Heart left ventricle (tissue), 13 donors: Measurements from ENCODE around the gene TMEM30B.

Experiments
- POLR2A ChIP-seq, 2 donors: fragments of 450-650 bp; IDR thresholded peaks; one replicate each; pipeline ENCODE4 v1.6.1; 2017; ENCODE audit warnings: antibody characterized with exemption in 2 of 2, mild to moderate bottlenecking in 2 of 2, moderate library complexity in 2 of 2
- TF ChIP-seq, protein P1 (sequence below), 12 donors: fragments of 200-600 bp; sonication (generic) in 4 of 12; IDR thresholded peaks; one replicate each; pipeline versions ENCODE4 v1.5.0 to v1.8.0; 2018 to 2022; ENCODE audit warnings: antibody characterized with exemption in 12 of 12, mild to moderate bottlenecking in 5 of 12
- donor health status: ischemic (EF 13 %, LVEDD 7.1; RV severe dilation, severe dysfunction).
- donor health status: DM: no; HTN: yes; CAD: no.
- donor health status: DM: no; HTN: no; CAD: no.
- donor health status: ischemic (EF 25% LVEDD 6.9; RV normal size, moderate dysfunction).
- donor health status: ischemic (EF 25% LVEDD 5.7; RV mildly dilated, moderate dysfunction).
- donor health status: ischemic (EF 35%, LVEDD 5.7; RV mildly dilated, moderate dysfunction).
- donor health status: nonischemic (EF 11% LVEDD 7.7; RV severe dilation, severe dysfunction).
- donor health status: DM: yes; HTN: yes; CAD: no.
- donor health status: PGD.
- donor health status: ischemic (EF 29% LVEDD 5.4; RV normal size, mild dysfunction).
- donor health status: nonischemic (EF 23%, LVEDD 6.1; RV moderate dilation, normal function).

DNA sequence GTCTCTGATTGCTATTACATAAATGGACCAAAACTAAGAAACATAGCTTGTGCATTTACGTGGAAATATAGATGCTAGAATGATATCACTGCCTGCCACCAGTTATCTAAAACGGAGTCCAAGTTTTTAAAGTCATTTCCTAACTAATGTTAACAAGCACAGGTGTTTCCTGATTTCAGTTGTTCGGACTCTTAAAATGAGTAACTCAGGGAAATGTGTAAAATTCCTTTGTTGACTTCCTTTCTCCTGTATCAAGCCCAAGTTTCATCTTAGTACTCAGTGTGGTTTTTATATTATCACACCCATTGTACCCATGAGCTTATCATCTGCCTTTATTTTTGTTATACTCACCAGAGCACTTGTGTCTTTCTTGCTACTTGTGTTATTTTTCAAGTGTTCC is 27.1 kb upstream of the TMEM30B start:
- no peak for TF ChIP-seq POLR2A (IDR thresholded peaks at IDR 0.05)
- TF ChIP-seq, protein P1, sequence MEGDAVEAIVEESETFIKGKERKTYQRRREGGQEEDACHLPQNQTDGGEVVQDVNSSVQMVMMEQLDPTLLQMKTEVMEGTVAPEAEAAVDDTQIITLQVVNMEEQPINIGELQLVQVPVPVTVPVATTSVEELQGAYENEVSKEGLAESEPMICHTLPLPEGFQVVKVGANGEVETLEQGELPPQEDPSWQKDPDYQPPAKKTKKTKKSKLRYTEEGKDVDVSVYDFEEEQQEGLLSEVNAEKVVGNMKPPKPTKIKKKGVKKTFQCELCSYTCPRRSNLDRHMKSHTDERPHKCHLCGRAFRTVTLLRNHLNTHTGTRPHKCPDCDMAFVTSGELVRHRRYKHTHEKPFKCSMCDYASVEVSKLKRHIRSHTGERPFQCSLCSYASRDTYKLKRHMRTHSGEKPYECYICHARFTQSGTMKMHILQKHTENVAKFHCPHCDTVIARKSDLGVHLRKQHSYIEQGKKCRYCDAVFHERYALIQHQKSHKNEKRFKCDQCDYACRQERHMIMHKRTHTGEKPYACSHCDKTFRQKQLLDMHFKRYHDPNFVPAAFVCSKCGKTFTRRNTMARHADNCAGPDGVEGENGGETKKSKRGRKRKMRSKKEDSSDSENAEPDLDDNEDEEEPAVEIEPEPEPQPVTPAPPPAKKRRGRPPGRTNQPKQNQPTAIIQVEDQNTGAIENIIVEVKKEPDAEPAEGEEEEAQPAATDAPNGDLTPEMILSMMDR (IDR thresholded peaks at IDR 0.05) = no peak
